Inflammatory macrophage treated with lipopolysaccharide for 1 hour (primary cell): ENCODE measurements around the gene CLPTM1L.
A peak's percentile ranks its signal among the peaks of the same experiment; 100 is the strongest.
"Not testable (repeated sequence)": the region's sequence is repeated elsewhere in the genome, so short reads cannot be mapped to it uniquely, and the experiment has no call there.

Experiments
- DNase-seq, 2 donors: peaks; one replicate each; pipeline ENCODE4 v3.0.0-alpha.2; 2020 to 2022

CLPTM1L gene

GRCh38 chr5:1380910-1381309 lies 36.0 kb upstream of the CLPTM1L start:
- DNase-seq, result no peak

GRCh38 chr5:1380011-1380817 lies 35.3 kb upstream of the CLPTM1L start:
- DNase-seq, result peak in 1 of 2 donors; percentile 19

- no peak for DNase-seq
Observed at GRCh38 chr5:1378866-1379659, 34.2 kb upstream of the CLPTM1L start.

GRCh38 chr5:1378096-1378495 lies 33.2 kb upstream of the CLPTM1L start:
- DNase-seq, result no peak

- DNase-seq, result no peak
Observed at GRCh38 chr5:1376981-1377380, 32.1 kb upstream of the CLPTM1L start.

- no peak for DNase-seq
Observed at GRCh38 chr5:1375871-1376810, 31.2 kb upstream of the CLPTM1L start.

- DNase-seq, result no peak
Observed at GRCh38 chr5:1374679-1375055, 29.8 kb upstream of the CLPTM1L start.

GRCh38 chr5:1374030-1374678 lies 29.3 kb upstream of the CLPTM1L start:
- DNase-seq, result no peak

- not testable (repeated sequence) for DNase-seq
Observed at GRCh38 chr5:1371972-1372342, 27.1 kb upstream of the CLPTM1L start.

- no peak for DNase-seq
Observed at GRCh38 chr5:1371218-1371971, 26.5 kb upstream of the CLPTM1L start.

- DNase-seq, result no peak
Observed at GRCh38 chr5:1370006-1370405, 25.1 kb upstream of the CLPTM1L start.

GRCh38 chr5:1368756-1369155 lies 23.9 kb upstream of the CLPTM1L start:
- no peak for DNase-seq

GRCh38 chr5:1368236-1368635 lies 23.3 kb upstream of the CLPTM1L start:
- no peak for DNase-seq

- DNase-seq, result no peak
Observed at GRCh38 chr5:1367149-1367548, 22.2 kb upstream of the CLPTM1L start.

- no peak for DNase-seq
Observed at GRCh38 chr5:1366514-1366913, 21.6 kb upstream of the CLPTM1L start.

- DNase-seq, result no peak
Observed at GRCh38 chr5:1364211-1364610, 19.3 kb upstream of the CLPTM1L start.

GRCh38 chr5:1363581-1363980 lies 18.7 kb upstream of the CLPTM1L start:
- no peak for DNase-seq

- DNase-seq, result no peak
Observed at GRCh38 chr5:1363160-1363559, 18.3 kb upstream of the CLPTM1L start.

- no peak for DNase-seq
Observed at GRCh38 chr5:1362242-1363015, 17.5 kb upstream of the CLPTM1L start.

GRCh38 chr5:1360861-1361260 lies 16.0 kb upstream of the CLPTM1L start:
- DNase-seq, result no peak

GRCh38 chr5:1360367-1360766 lies 15.5 kb upstream of the CLPTM1L start:
- not testable (repeated sequence) for DNase-seq
